Peyer's patch (tissue), 4 donors: Measurements from ENCODE around the gene OR10A4. TPM values are rescaled to one million over a fixed set of nuclear protein-coding genes. Genes with fewer than 3 reads are reported as not detected.
A peak's percentile ranks its signal among the peaks of the same experiment; 100 is the strongest.

Source experiments
- DNase-seq, 3 donors: peaks; one replicate each; pipeline ENCODE4 v3.0.0-alpha.2; 2017 to 2019
- H3K27ac ChIP-seq, 4 donors: fragments of 200-600 bp; sonication (generic); one replicate each; pipeline ENCODE4 v1.5.1; 2016 to 2019
- H3K27me3 ChIP-seq, 2 donors: fragments of 200-600 bp; sonication (generic); one replicate each; pipeline ENCODE4 v1.5.1; 2019
- H3K36me3 ChIP-seq, 3 donors: fragments of 200-600 bp; sonication (generic); one replicate each; pipeline ENCODE4 v1.5.1; 2016 to 2019
- H3K4me1 ChIP-seq, 4 donors: fragments of 200-600 bp; sonication (generic); one replicate each; pipeline ENCODE4 v1.5.1; 2016 to 2019
- H3K4me3 ChIP-seq, 4 donors: fragments of 200-600 bp; sonication (generic); 1 replicate in 3 of 4; 2 replicates in 1 of 4; pipeline ENCODE4 v1.5.1; 2016 to 2019; ENCODE audit warnings: mild to moderate bottlenecking in 1 of 4
- H3K9me3 ChIP-seq, 4 donors: fragments of 200-600 bp; sonication (generic); one replicate each; pipeline ENCODE4 v1.5.1; 2016 to 2019; ENCODE audit warnings: mild to moderate bottlenecking in 1 of 4
- CTCF ChIP-seq, 6 experiments: fragments of 450-650 bp in 4 of 6; fragments of 200-600 bp in 2 of 6; sonication (generic) in 1 of 6; IDR thresholded peaks; one replicate each; pipeline ENCODE4 v1.5.1; 2017 to 2019; ENCODE audit warnings: antibody characterized with exemption in 6 of 6, mild to moderate bottlenecking in 3 of 6, moderate library complexity in 1 of 6
- POLR2A ChIP-seq, 2 donors: fragments of 450-650 bp; IDR thresholded peaks; one replicate each; pipeline ENCODE4 v1.5.1; 2017; ENCODE audit warnings: antibody characterized with exemption in 2 of 2, mild to moderate bottlenecking in 2 of 2, moderate library complexity in 2 of 2
- total RNA-seq, 4 donors: library from RNA; depleted of rRNA; stranded (reverse); fragments of >200 nt; gene quantifications; one replicate each; pipeline ENCODE4 v1.1.0, GENCODE V29; 2016

The OR10A4 gene
- total RNA-seq, 4 donors from 2014 or later: not detected

GRCh38 chr11:6919698-6920097, 43.3 kb downstream of the OR10A4 start:
- Histone ChIP-seq H3K27me3 (no peaks in the 10 kb centered on the region), H3K27ac (no peak overlapping the region), H3K36me3 (no peaks in the 10 kb centered on the region), H3K4me3 (no peak overlapping the region), H3K4me1 (no peaks in the 10 kb centered on the region), H3K9me3 (no peaks in the 10 kb centered on the region)
- TF ChIP-seq POLR2A (IDR thresholded peaks at IDR 0.05) (no peak), CTCF (IDR thresholded peaks at IDR 0.05) (no peak)
- DNase-seq: no peak

GRCh38 chr11:6920702-6921101, 44.3 kb downstream of the OR10A4 start, which contains the start of gene OR2D3:
TSS of gene OR2D3 (plus strand) at chr11:6921002. CDS start at chr11:6921002, 0 bp downstream.
- no peaks in the 10 kb centered on the region for H3K36me3 ChIP-seq
- no peak within 1 kb of the TSS for H3K27ac ChIP-seq
- H3K9me3 ChIP-seq: no peaks in the 10 kb centered on the region
- no peak within 1 kb of the TSS for H3K4me3 ChIP-seq
- TF ChIP-seq POLR2A (IDR thresholded peaks at IDR 0.05): no peak
- no peak for TF ChIP-seq CTCF (IDR thresholded peaks at IDR 0.05)
- no peak for DNase-seq
- no peaks in the 10 kb centered on the region for H3K27me3 ChIP-seq
- no peaks in the 10 kb centered on the region for H3K4me1 ChIP-seq

- no peak for DNase-seq
- Histone ChIP-seq H3K27ac (no peak overlapping the region), H3K9me3 (no peaks in the 10 kb centered on the region), H3K4me1 (peaks cover 0 to 7% (median 2%) of the 10 kb centered on the region in 4 donors), H3K4me3 (no peak overlapping the region), H3K27me3 (no peaks in the 10 kb centered on the region), H3K36me3 (no peaks in the 10 kb centered on the region)
- TF ChIP-seq CTCF (IDR thresholded peaks at IDR 0.05): no peak
- TF ChIP-seq POLR2A (IDR thresholded peaks at IDR 0.05): no peak
Measured at GRCh38 chr11:6925007-6925577, 48.7 kb downstream of the OR10A4 start.

- TF ChIP-seq POLR2A (IDR thresholded peaks at IDR 0.05): no peak
- TF ChIP-seq CTCF (IDR thresholded peaks at IDR 0.05): no peak
- Histone ChIP-seq H3K4me3 (peak overlapping the region; percentile 56 to 92 (median 61)), H3K4me1 (peaks cover 0 to 7% (median 2%) of the 10 kb centered on the region in 4 donors), H3K27me3 (no peaks in the 10 kb centered on the region), H3K27ac (peak overlapping the region in 3 of 4 donors; percentile 24 to 85 (median 68)), H3K36me3 (no peaks in the 10 kb centered on the region), H3K9me3 (no peaks in the 10 kb centered on the region)
- no peak for DNase-seq
Measured at GRCh38 chr11:6925636-6926207, 49.3 kb downstream of the OR10A4 start.

GRCh38 chr11:6926208-6927029, 50.0 kb downstream of the OR10A4 start, which contains the start of gene ZNF215:
TSS of gene ZNF215 (plus strand) at chr11:6926426. CDS start at chr11:6932273, 5,847 bp downstream.
- Histone ChIP-seq H3K27ac (peak within 1 kb of the TSS; percentile 24 to 85 (median 62)), H3K4me1 (peaks cover 0 to 7% (median 2%) of the 10 kb centered on the region in 4 donors), H3K36me3 (no peaks in the 10 kb centered on the region), H3K27me3 (no peaks in the 10 kb centered on the region), H3K9me3 (no peaks in the 10 kb centered on the region), H3K4me3 (peak within 1 kb of the TSS; percentile 56 to 92 (median 61))
- no peak for TF ChIP-seq CTCF (IDR thresholded peaks at IDR 0.05)
- no peak for TF ChIP-seq POLR2A (IDR thresholded peaks at IDR 0.05)
- DNase-seq: peak; percentile 73 to 91 (median 86)
